Measurements from ENCODE around the gene SNN. TPM values are rescaled to one million over a fixed set of nuclear protein-coding genes. Genes with fewer than 3 reads are reported as not detected.

Gene SNN
- total and polyA plus RNA-seq, 5 donors from 2014 or later = 14.5 to 31.2 (median 24.9) TPM

DNA sequence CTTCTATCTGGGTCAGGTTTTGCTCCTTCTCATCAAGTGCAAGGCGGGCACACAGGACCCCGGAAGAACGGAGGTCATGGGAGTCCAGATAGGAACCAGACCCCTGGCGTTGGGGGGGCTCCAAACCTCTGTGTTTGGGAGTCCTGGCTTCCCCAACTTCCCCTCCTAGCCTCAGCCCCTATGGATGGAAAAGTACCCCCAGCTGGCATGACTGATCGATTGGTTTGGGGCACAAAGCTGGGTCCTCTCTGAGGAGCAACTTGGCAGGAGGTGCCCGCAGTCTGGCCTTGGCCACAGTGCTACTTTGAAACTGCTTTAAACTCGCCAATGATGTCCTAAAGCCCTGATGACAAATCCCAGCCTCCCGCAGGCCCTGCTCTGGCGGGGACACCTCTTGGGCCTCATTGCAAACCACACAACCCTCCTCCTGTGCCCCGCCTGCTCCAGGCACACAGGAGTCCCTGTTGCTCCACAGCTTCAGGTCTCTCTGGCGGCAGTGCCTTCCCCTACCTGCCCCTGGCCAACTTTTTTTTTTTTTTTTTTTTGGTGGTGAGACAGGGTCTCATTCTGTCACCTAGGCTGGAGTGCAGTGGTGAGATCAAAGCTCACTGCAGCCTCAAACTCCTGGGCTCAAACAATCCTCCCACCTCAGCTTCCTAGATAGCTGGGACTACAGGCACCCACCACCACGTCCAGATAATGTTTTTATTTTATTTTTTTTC, 38.0 kb upstream of the SNN start:
- Histone ChIP-seq H3K36me3 (ENCODE audit: control insufficient read depth, insufficient read depth, low read length) (no peaks in the 10 kb centered on the region), H3K27me3 (ENCODE audit: control insufficient read depth, insufficient read depth, low read length) (no peaks in the 10 kb centered on the region), H3K4me3 (ENCODE audit: low read depth, low read length) (no peak overlapping the region), H3K9me3 (ENCODE audit: control insufficient read depth in 2 of 2, low read length in 2 of 2) (no peaks in the 10 kb centered on the region), H3K27ac (ENCODE audit: insufficient read depth, low read length, poor library complexity, severe bottlenecking) (no peak overlapping the region), H3K4me1 (ENCODE audit: control insufficient read depth, insufficient read depth, low read length, poor library complexity, severe bottlenecking) (peaks cover 14% of the 10 kb centered on the region)
- DNase-seq (no peak), ATAC-seq (ENCODE audit: low read depth in 2 of 2) (no peak)
- no peaks in the 10 kb centered on the region for H3K36me3 Mint-ChIP-seq
- peak overlapping the region in 1 of 3 donors; percentile 89 for H3K27ac Mint-ChIP-seq
- H3K9me3 Mint-ChIP-seq = peaks cover 0 to 1% (median 0%) of the 10 kb centered on the region in 7 donors
- H3K4me3 Mint-ChIP-seq = no peak overlapping the region
- no peaks in the 10 kb centered on the region for H3K27me3 Mint-ChIP-seq
- peaks cover 8 to 50% (median 24%) of the 10 kb centered on the region in 4 donors for H3K4me1 Mint-ChIP-seq

DNA sequence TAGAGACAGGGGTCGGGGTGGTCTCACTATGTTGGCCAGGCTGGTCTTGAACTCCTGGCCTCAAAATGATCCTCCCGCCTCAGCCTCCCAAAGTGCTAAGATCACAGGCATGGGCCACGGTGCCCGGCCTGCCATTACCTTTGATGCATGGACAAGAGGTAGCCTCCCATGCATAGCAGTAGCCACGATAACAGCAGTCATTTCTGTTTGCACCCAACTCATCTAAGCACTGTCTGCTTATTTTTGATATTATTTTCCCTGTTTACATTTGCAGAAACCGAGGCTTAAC, 37.5 kb upstream of the SNN start:
- no peak overlapping the region for H3K27ac ChIP-seq (ENCODE audit: insufficient read depth, low read length, poor library complexity, severe bottlenecking)
- no peak for ATAC-seq (ENCODE audit: low read depth in 2 of 2)
- Mint-ChIP-seq H3K4me3 (no peak overlapping the region), H3K9me3 (peaks cover 0 to 1% (median 0%) of the 10 kb centered on the region in 7 donors), H3K36me3 (no peaks in the 10 kb centered on the region), H3K27me3 (no peaks in the 10 kb centered on the region), H3K4me1 (peaks cover 4 to 46% (median 21%) of the 10 kb centered on the region in 4 donors), H3K27ac (peak overlapping the region in 2 of 3 donors; percentile 15 to 31)
- peaks cover 14% of the 10 kb centered on the region for H3K4me1 ChIP-seq (ENCODE audit: control insufficient read depth, insufficient read depth, low read length, poor library complexity, severe bottlenecking)
- H3K4me3 ChIP-seq (ENCODE audit: low read depth, low read length) = no peak overlapping the region
- DNase-seq = no peak
- no peaks in the 10 kb centered on the region for H3K9me3 ChIP-seq (ENCODE audit: control insufficient read depth in 2 of 2, low read length in 2 of 2)
- H3K27me3 ChIP-seq (ENCODE audit: control insufficient read depth, insufficient read depth, low read length) = no peaks in the 10 kb centered on the region
- H3K36me3 ChIP-seq (ENCODE audit: control insufficient read depth, insufficient read depth, low read length) = no peaks in the 10 kb centered on the region

DNA sequence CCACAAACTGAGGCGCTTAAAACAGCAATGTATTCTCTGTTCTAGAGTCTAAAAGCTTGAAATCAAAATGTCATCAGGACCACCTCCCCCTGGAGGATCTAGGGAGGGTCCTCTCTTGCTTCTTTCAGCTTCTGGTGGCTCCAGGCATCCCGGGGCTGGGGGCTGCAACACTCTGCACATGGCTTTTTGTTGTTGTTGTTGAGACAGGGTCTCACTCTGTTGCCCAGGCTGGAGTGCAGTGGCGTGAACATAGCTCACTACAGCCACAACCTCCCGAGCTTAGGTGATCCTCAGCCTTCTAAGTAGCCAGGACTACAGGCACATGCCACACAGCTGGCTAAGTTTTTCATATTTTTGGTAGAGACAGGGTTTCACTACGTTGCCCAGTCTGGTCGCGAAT, 37.0 kb upstream of the SNN start:
- no peak overlapping the region for H3K4me3 Mint-ChIP-seq
- Histone ChIP-seq H3K4me3 (ENCODE audit: low read depth, low read length) (no peak overlapping the region), H3K4me1 (ENCODE audit: control insufficient read depth, insufficient read depth, low read length, poor library complexity, severe bottlenecking) (peaks cover 14% of the 10 kb centered on the region), H3K27me3 (ENCODE audit: control insufficient read depth, insufficient read depth, low read length) (no peaks in the 10 kb centered on the region), H3K36me3 (ENCODE audit: control insufficient read depth, insufficient read depth, low read length) (no peaks in the 10 kb centered on the region), H3K27ac (ENCODE audit: insufficient read depth, low read length, poor library complexity, severe bottlenecking) (no peak overlapping the region), H3K9me3 (ENCODE audit: control insufficient read depth in 2 of 2, low read length in 2 of 2) (no peaks in the 10 kb centered on the region)
- H3K27ac Mint-ChIP-seq = peak overlapping the region in 1 of 3 donors; percentile 15
- H3K36me3 Mint-ChIP-seq = no peaks in the 10 kb centered on the region
- no peaks in the 10 kb centered on the region for H3K27me3 Mint-ChIP-seq
- ATAC-seq (ENCODE audit: low read depth in 2 of 2) (no peak), DNase-seq (no peak)
- peaks cover 0 to 47% (median 21%) of the 10 kb centered on the region in 4 donors for H3K4me1 Mint-ChIP-seq
- peaks cover 0 to 1% (median 0%) of the 10 kb centered on the region in 7 donors for H3K9me3 Mint-ChIP-seq

DNA sequence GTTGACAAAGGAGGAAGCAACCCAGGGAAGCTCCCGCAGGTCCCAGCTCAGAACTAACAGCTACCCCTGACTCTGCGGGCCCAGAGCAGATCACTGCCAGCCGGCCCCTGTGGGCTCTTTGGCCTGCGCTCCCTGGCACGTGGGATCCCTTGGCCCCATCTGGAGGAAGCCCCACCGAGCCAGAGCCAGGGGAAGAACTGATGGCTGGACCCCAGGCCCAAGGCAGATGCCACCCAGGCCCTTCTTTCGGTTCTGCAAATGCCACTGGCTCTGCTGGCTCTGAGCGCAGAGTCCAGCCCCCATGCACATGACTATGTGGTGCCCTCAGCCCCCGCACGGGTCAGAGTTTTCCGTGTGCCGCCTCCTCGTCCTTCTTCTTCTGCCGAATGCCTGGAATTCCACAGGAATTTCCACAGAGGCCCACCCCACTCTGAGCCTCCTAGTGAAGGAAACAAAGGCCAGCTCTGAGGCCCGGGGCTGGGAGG, 35.8 kb upstream of the SNN start:
- ATAC-seq (ENCODE audit: low read depth in 2 of 2) = no peak
- H3K9me3 Mint-ChIP-seq = peaks cover 0 to 1% (median 0%) of the 10 kb centered on the region in 7 donors
- DNase-seq = no peak
- Histone ChIP-seq H3K9me3 (ENCODE audit: control insufficient read depth in 2 of 2, low read length in 2 of 2) (no peaks in the 10 kb centered on the region), H3K4me1 (ENCODE audit: control insufficient read depth, insufficient read depth, low read length, poor library complexity, severe bottlenecking) (peaks cover 14% of the 10 kb centered on the region), H3K27me3 (ENCODE audit: control insufficient read depth, insufficient read depth, low read length) (no peaks in the 10 kb centered on the region), H3K27ac (ENCODE audit: insufficient read depth, low read length, poor library complexity, severe bottlenecking) (no peak overlapping the region), H3K4me3 (ENCODE audit: low read depth, low read length) (no peak overlapping the region), H3K36me3 (ENCODE audit: control insufficient read depth, insufficient read depth, low read length) (no peaks in the 10 kb centered on the region)
- no peak overlapping the region for H3K4me3 Mint-ChIP-seq
- H3K4me1 Mint-ChIP-seq = peaks cover 0 to 48% (median 19%) of the 10 kb centered on the region in 4 donors
- H3K27me3 Mint-ChIP-seq = no peaks in the 10 kb centered on the region
- peak overlapping the region in 2 of 3 donors; percentile 58 to 96 for H3K27ac Mint-ChIP-seq
- no peaks in the 10 kb centered on the region for H3K36me3 Mint-ChIP-seq

DNA sequence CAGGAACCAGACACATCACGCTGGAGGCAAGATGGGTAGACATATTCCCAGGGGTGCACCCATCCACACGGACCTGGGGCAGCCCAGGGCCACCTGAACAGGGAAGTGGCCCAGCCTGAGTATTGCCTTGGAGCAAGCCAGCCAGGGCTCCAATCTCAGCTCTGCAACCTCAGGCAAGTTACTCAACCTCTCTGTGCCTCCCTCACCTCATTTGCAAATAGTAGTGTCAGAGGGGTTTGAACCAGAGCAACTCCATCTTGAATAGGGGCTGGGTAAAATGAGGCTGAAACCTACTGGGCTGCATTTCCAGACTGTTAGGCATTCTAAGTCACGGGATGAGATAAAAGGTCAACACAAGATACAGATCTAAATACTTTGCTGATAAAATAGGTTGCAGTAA, 35.1 kb upstream of the SNN start:
- Histone ChIP-seq H3K27ac (ENCODE audit: insufficient read depth, low read length, poor library complexity, severe bottlenecking) (no peak overlapping the region), H3K9me3 (ENCODE audit: control insufficient read depth in 2 of 2, low read length in 2 of 2) (no peaks in the 10 kb centered on the region), H3K36me3 (ENCODE audit: control insufficient read depth, insufficient read depth, low read length) (no peaks in the 10 kb centered on the region), H3K4me1 (ENCODE audit: control insufficient read depth, insufficient read depth, low read length, poor library complexity, severe bottlenecking) (peaks cover 14% of the 10 kb centered on the region), H3K27me3 (ENCODE audit: control insufficient read depth, insufficient read depth, low read length) (no peaks in the 10 kb centered on the region), H3K4me3 (ENCODE audit: low read depth, low read length) (no peak overlapping the region)
- Mint-ChIP-seq H3K4me3 (peak overlapping the region in 1 of 4 donors; percentile 23), H3K36me3 (no peaks in the 10 kb centered on the region), H3K27ac (peak overlapping the region in 1 of 3 donors; percentile 33), H3K9me3 (peaks cover 0 to 1% (median 0%) of the 10 kb centered on the region in 7 donors), H3K4me1 (peaks cover 0 to 45% (median 19%) of the 10 kb centered on the region in 4 donors), H3K27me3 (no peaks in the 10 kb centered on the region)
- ATAC-seq (ENCODE audit: low read depth in 2 of 2) = no peak
- no peak for DNase-seq

DNA sequence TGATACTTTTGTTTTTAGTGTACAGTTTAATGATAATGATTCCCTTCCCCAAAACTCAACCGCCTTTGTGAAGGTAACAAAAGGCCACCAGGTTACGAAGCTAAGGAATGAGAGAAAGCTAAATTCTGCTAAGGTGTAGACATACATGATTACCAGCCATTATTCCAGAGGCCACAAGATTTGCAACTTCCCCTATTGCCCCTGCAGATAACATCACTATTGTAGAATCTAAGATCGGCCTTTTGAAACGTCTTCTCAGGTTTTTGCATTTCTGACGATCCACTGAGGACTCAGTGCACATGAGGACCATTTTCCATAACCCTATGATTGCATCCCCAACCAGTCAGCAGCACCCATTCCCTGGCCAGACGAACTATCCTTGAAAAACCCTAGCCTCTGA, 33.9 kb upstream of the SNN start:
- peak overlapping the region in 1 of 3 donors; percentile 55 for H3K27ac Mint-ChIP-seq
- ATAC-seq (ENCODE audit: low read depth in 2 of 2) (no peak), DNase-seq (no peak)
- H3K4me3 ChIP-seq (ENCODE audit: low read depth, low read length) = no peak overlapping the region
- H3K36me3 ChIP-seq (ENCODE audit: control insufficient read depth, insufficient read depth, low read length) = no peaks in the 10 kb centered on the region
- no peak overlapping the region for H3K4me3 Mint-ChIP-seq
- peaks cover 0 to 1% (median 0%) of the 10 kb centered on the region in 7 donors for H3K9me3 Mint-ChIP-seq
- peaks cover 11% of the 10 kb centered on the region for H3K4me1 ChIP-seq (ENCODE audit: control insufficient read depth, insufficient read depth, low read length, poor library complexity, severe bottlenecking)
- no peaks in the 10 kb centered on the region for H3K27me3 Mint-ChIP-seq
- H3K9me3 ChIP-seq (ENCODE audit: control insufficient read depth in 2 of 2, low read length in 2 of 2) = no peaks in the 10 kb centered on the region
- peaks cover 0 to 38% (median 17%) of the 10 kb centered on the region in 4 donors for H3K4me1 Mint-ChIP-seq
- H3K27me3 ChIP-seq (ENCODE audit: control insufficient read depth, insufficient read depth, low read length) = no peaks in the 10 kb centered on the region
- no peak overlapping the region for H3K27ac ChIP-seq (ENCODE audit: insufficient read depth, low read length, poor library complexity, severe bottlenecking)
- H3K36me3 Mint-ChIP-seq = no peaks in the 10 kb centered on the region

DNA sequence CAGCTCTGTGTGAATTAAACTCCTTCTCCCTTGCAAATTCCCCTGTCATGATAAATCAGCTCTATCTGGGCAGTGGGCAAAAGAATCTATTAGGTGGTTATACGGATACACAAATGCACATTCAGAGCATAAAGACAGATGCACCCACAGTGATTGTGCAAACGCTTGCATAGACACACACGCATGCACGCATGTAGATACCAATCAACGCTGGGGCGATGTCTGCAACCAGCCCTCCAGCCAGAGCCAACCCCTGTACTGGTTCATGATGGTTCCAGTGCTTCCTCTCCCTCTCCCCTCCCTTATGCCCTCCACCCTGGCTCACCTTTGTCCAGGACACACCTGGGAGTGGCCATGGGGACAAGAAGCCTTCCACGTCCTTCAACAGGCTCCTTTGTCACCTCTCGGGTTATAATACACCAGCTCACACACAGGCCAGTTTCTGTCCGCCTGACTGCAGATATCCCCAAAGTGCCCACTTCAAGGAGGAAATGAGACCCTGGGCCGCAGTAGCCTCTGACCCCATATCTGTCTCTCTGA, 33.1 kb upstream of the SNN start:
- H3K27me3 ChIP-seq (ENCODE audit: control insufficient read depth, insufficient read depth, low read length) = no peaks in the 10 kb centered on the region
- H3K4me1 ChIP-seq (ENCODE audit: control insufficient read depth, insufficient read depth, low read length, poor library complexity, severe bottlenecking) = peaks cover 4% of the 10 kb centered on the region
- Mint-ChIP-seq H3K36me3 (no peaks in the 10 kb centered on the region), H3K4me3 (no peak overlapping the region), H3K4me1 (peaks cover 0 to 34% (median 18%) of the 10 kb centered on the region in 4 donors), H3K27me3 (no peaks in the 10 kb centered on the region), H3K9me3 (peaks cover 0 to 1% (median 0%) of the 10 kb centered on the region in 7 donors), H3K27ac (no peak overlapping the region)
- ATAC-seq (ENCODE audit: low read depth in 2 of 2) = no peak
- no peak overlapping the region for H3K4me3 ChIP-seq (ENCODE audit: low read depth, low read length)
- no peaks in the 10 kb centered on the region for H3K9me3 ChIP-seq (ENCODE audit: control insufficient read depth in 2 of 2, low read length in 2 of 2)
- no peak for DNase-seq
- no peak overlapping the region for H3K27ac ChIP-seq (ENCODE audit: insufficient read depth, low read length, poor library complexity, severe bottlenecking)
- H3K36me3 ChIP-seq (ENCODE audit: control insufficient read depth, insufficient read depth, low read length) = no peaks in the 10 kb centered on the region
